ENCODE data around the gene CASP8AP2.

- TF ChIP-seq CTCF (optimal IDR thresholded peaks at IDR 0.05 in 1 of 3, IDR thresholded peaks at IDR 0.05 in 1 of 3, conservative IDR thresholded peaks at IDR 0.05 in 1 of 3; ENCODE audit: extremely low read depth in 1 of 3, insufficient read depth in 2 of 3, low read length in 3 of 3) (no peak), EZH2 (IDR thresholded peaks at IDR 0.05; ENCODE audit: low read length) (no peak)
These were observed 33.0 kb downstream of the CASP8AP2 start for GRCh38 chr6:89862698-89863097.
